GM21529 (cell line): ENCODE data around the gene MCF2L.

ENCODE experiments used
- ATAC-seq: cut with Tn5 transposase; IDR thresholded peaks from one replicate; pipeline ENCODE4 v1.9.1; 2021; ENCODE audit not compliant: unreplicated experiment

MCF2L gene

DNA sequence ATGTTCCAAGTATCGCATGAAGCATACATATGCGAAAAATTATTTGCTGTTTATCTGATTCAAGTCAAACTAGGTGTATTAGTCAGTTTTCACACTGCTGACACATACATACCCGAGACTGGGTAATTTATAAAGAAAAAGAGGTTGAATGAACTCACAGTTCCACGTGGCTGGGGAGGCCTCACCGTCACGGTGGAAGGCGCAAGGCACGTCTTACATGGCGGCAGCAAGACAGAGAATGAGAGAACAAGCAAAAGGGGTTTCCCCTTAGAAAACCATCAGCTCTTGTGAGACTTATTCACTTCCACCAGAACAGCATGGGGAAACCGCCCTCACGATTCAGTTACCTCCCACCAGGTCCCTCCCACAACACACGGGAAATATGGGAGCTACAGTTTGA, 176.5 kb downstream of the MCF2L start:
- no peak for ATAC-seq

DNA sequence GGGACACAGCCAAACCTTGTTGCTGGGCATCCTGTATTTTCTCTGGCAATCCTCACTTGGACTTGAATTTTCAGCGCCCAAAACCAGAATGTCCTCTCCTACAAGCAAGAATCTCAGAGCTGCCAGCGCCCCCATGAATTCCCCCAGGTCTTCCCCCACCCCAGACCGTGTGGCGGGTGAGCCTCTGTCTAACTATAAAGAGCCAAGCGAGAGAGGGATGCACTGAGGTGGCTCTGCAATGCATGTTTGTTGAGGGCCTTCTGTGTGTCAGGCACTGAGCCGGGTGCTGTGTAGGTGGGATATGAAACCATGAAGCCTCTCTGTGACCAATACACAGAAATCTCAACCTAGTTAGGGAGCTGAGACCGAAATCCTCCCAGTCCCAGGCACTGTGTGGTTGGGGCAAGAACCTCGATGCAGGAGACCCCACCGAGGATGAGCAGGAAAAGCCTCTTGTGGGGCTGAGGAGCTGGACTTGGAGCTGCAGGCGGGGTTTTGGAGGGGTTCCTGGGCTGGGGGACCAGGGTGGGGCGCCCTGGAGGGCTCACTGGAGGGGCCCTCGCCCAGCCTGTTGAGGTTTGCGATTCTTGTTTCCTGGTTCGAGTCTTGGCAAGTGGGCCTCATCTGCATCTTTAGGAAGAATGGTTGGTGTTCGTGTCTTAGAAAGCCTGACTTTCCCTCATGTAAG, 177.0 kb downstream of the MCF2L start:
- no peak for ATAC-seq

DNA sequence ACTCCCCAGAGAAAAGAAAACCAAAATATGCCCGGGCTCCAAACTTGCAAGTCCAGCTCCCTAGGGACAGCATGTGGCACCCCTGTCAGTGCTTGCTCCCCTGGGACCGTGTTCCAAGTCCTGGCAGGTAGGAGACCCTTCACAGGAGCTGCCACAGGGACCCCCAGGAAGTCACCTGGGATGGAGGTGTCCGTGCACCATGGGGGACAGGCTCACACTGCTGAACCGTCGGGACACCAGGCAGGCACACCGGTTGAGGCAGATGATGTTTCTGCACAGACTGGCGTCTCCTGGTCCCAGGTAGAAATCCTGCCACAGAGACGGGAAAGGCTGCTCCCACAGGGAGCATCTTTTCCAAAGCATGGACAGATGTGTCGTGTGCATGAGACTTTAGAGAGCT, 177.7 kb downstream of the MCF2L start:
- ATAC-seq, result no peak

DNA sequence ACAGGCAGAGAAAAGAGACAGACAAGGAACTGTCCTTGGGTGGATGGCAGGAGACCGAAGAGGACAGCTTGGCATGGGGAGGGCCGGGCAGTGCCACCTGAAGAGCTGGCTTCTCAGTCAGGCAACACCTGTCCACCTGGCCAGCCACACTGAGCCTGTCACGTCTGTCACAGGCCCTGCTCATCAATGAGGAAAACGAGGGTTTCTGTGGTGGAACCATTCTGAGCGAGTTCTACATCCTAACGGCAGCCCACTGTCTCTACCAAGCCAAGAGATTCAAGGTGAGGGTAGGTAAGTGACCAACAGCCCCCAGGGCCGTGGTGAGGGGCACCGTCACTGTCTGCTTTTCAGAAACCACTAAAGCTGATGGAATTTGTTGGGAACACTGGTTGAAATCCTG, 178.2 kb downstream of the MCF2L start:
- no peak for ATAC-seq

DNA sequence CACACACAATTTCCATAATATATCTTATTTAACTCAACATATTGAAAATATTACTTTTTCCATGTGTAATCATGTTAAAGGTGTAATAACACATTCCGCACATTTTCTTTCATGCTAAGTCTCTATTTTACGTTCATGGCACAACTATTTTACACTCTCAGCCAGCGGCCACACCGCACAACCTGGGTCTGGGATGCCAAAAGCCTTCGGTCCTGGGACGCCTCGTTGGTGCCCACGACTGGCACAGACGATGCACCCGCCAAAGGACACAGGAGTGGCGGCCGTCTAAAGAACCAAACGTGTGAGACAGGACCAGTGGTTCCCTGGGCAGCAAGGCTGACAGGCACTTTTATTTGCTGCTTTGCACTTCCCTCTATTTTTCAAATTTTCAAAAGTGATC, 179.4 kb downstream of the MCF2L start:
- no peak for ATAC-seq

DNA sequence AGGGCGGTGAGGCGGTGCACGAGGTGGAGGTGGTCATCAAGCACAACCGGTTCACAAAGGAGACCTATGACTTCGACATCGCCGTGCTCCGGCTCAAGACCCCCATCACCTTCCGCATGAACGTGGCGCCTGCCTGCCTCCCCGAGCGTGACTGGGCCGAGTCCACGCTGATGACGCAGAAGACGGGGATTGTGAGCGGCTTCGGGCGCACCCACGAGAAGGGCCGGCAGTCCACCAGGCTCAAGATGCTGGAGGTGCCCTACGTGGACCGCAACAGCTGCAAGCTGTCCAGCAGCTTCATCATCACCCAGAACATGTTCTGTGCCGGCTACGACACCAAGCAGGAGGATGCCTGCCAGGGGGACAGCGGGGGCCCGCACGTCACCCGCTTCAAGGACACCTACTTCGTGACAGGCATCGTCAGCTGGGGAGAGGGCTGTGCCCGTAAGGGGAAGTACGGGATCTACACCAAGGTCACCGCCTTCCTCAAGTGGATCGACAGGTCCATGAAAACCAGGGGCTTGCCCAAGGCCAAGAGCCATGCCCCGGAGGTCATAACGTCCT, 180.0 kb downstream of the MCF2L start:
- no peak for ATAC-seq
